Stimulated activated naive CD8-positive, alpha-beta T cell treated with anti-CD3 and anti-CD28 coated beads, Interleukin-15, amount 100 ng/mL, for 72 hours (primary cell): ENCODE data around the gene DQX1.
"Not testable (repeated sequence)": the region's sequence is repeated elsewhere in the genome, so short reads cannot be mapped to it uniquely, and the experiment has no call there.

Source experiments
- ATAC-seq: fragments of 150-1000 bp; cut with Tn5 transposase; 2 replicates; pipeline ENCODE4 v1.10.0; 2021; ENCODE audit warnings: mild to moderate bottlenecking, moderate library complexity
- DNase-seq, 2 donors: peaks; one replicate each; pipeline ENCODE4 v3.0.0; 2021 to 2022
- H3K27ac Mint-ChIP-seq, 2 donors: one replicate each; pipeline ENCODE4 v1.8.0; 2022; ENCODE audit warnings: mild to moderate bottlenecking in 2 of 2, mixed read lengths in 2 of 2, moderate library complexity in 2 of 2
- H3K27me3 Mint-ChIP-seq: one replicate; pipeline ENCODE4 v1.8.0; 2022; ENCODE audit warnings: mixed read lengths
- H3K4me1 Mint-ChIP-seq: one replicate; pipeline ENCODE4 v1.8.0; 2022; ENCODE audit warnings: mild to moderate bottlenecking, mixed read lengths
- H3K4me3 Mint-ChIP-seq, 2 donors: one replicate each; pipeline ENCODE4 v1.8.0; 2022; ENCODE audit warnings: mild to moderate bottlenecking in 2 of 2, mixed read lengths in 2 of 2, moderate library complexity in 1 of 2
- H3K9me3 Mint-ChIP-seq, 2 donors: one replicate each; pipeline ENCODE4 v1.8.0; 2022; ENCODE audit warnings: mixed read lengths in 2 of 2

The DQX1 gene

DNA sequence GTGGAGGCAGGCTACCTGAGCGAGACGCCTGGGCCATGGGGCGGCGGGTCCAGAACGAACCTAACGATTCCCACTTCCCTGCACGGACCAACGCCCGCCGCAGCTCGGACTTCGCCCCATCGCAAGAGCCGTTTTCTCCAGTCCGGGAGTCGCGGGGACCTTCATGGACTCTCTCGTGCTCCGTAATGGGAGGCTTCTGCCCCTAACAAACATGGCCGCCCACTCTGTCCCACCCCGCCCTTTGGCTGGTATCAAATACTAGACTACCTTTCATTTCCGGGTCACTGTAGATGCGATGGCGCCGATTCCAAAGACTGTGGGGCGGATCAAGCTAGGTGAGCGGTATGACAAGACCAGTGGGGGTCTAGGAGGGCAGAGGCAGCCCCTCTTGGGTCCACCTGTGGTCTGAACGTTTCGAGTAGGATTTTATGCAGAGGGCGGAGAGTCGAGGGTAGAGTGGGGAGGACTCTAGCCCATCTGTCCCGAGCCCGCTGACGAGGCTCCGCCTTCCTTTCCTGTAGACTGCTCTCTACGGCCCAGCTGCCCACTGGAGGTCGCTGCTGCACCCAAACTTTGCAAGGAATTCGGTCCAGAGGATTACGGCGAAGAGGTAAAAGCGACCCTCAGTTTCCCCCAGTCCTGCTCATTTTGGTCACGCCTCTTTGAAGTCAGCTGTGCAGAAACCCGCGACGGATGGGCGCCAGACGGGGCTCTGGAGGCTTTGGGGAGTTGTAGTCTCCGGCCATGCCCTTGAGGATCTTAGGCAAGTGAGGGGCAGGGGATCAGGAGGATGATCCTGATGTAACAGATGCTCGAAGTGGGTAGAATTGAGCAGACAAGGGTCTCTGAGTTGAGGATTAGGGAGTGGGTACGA, 43.0 kb downstream of the DQX1 start, which contains the start of the genes CCDC142 and TTC31:
Gene CCDC142 (minus strand): TSS at position 198 of the 874 bp plus-strand sequence. CDS start 161 bp downstream, at position 37.
Gene TTC31 (plus strand): TSS at position 281 of the 874 bp plus-strand sequence. CDS start 15 bp downstream, at position 296.
- H3K4me3 Mint-ChIP-seq: peak within 1 kb of the TSS; percentile 94 to 98
- ATAC-seq (peak; percentile 95), DNase-seq (peak; percentile 90 to 94)
- peak within 1 kb of the TSS; percentile 99 for H3K27ac Mint-ChIP-seq
- H3K4me1 Mint-ChIP-seq: peaks cover 48% of the 10 kb centered on the region
- H3K27me3 Mint-ChIP-seq: no peaks in the 10 kb centered on the region
- H3K9me3 Mint-ChIP-seq: no peaks in the 10 kb centered on the region

DNA sequence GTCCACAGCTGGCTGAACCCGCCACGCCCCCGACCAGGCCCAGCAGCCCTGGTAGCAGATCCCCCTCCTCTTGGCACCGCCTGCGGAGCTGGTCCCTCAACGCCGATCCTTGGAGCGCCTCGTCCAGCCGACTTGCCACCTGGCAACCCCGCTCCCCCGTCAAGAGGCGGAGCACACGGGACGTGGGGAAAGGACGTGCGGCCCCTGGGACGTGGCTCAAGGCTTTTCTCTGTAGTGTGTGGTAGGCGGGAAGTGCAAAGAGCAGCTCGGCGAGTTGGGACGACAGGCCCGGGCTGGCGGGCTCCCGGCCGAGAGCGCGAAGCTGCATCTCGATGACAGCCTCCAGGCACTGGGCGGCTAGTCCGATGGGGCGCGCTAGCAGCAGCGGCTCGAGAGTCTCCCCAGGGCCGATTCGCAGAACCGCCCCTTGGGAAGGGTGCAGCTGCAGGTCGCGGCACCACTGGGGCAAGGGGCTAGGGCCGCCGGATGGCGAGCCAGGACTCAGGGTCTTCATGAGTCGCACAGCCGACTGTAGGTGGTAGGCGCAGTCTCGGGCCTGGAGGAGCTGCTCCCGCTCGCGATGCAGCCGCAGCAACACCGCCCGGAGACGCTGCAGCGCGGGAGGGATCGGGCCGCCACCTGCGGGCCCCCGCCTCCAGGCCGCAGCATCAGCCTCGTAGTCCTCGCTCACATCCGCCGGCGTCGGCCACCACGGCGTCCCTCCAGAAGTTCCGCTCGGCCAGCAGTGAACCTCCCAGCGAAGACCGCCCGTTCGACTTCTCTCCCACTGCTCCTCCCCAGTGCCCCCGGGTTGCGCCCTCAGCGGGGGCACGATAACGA, 43.9 kb downstream of the DQX1 start:
- DNase-seq (peak; percentile 70), ATAC-seq (peak; percentile 67)
- peak overlapping the region; percentile 94 to 98 for H3K4me3 Mint-ChIP-seq
- H3K9me3 Mint-ChIP-seq: no peaks in the 10 kb centered on the region
- peaks cover 54% of the 10 kb centered on the region for H3K4me1 Mint-ChIP-seq
- no peaks in the 10 kb centered on the region for H3K27me3 Mint-ChIP-seq
- peak overlapping the region; percentile 99 for H3K27ac Mint-ChIP-seq

DNA sequence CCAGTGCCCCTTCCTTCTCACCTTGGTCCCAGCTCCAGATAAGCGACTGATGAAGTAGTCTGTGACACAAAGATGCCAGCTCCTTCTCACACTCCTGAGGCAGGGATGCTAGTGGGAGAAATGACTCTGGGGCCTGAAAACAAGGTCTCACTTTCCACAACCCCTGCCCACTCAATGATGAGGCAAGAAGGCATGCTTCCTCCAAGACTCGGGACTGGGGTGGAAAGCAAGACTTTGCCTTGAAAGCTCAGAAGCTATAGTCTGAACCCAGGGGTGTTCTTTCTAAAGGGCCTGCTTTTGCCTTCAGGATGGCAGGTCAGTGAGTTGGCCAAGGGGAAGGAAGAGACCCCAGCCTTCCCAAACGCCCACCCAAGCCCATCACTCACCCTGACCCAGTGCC, 44.6 kb downstream of the DQX1 start:
- ATAC-seq: no peak
- Mint-ChIP-seq H3K4me1 (peaks cover 49% of the 10 kb centered on the region), H3K27ac (no peak overlapping the region), H3K9me3 (no peaks in the 10 kb centered on the region), H3K4me3 (peak overlapping the region; percentile 94 to 98), H3K27me3 (no peaks in the 10 kb centered on the region)
- DNase-seq: no peak

DNA sequence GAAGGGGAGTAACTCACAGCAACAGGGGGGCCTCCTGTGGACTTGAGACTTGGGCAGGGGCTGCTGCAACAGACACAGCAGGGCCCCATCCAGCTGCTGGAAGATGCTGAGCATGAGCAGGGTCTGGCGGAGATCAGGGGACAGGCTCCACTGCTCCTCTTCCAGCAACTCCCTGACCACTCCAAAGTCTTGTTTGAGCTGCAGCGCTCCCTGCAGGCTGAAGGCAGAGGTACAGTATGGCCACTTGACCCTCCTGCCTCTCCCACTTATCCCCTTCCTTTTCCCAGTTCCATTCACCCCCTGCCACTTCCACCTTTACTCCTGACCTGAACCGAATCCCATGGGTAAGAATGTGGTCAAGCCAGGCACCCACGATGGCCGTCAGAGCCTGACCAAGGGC, 51.1 kb downstream of the DQX1 start:
- DNase-seq (no peak), ATAC-seq (no peak)
- Mint-ChIP-seq H3K27ac (no peak overlapping the region), H3K4me1 (peaks cover 46% of the 10 kb centered on the region), H3K4me3 (no peak overlapping the region), H3K9me3 (no peaks in the 10 kb centered on the region), H3K27me3 (no peaks in the 10 kb centered on the region)

DNA sequence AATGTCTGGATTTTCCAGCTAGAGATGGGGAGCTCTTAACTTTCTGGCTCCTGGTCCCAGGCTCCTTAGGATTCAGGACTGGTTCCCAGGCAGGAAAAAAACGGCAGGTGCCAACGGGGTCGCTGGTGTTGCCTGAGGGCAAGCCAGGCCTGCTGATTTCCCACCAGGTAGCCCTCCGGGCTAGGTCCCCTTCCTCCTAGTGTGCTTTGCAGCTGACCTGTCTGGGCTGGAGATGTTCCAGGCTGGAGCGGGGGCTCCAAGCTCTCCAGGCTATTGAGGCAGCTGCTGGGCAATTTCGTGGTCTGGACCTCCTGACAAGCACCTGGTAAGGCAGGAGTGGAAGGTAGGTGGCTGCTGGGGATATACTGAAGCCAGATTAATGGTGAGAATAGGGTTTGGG, 51.5 kb downstream of the DQX1 start:
- no peaks in the 10 kb centered on the region for H3K9me3 Mint-ChIP-seq
- DNase-seq (no peak), ATAC-seq (no peak)
- no peaks in the 10 kb centered on the region for H3K27me3 Mint-ChIP-seq
- H3K27ac Mint-ChIP-seq: no peak overlapping the region
- no peak overlapping the region for H3K4me3 Mint-ChIP-seq
- peaks cover 48% of the 10 kb centered on the region for H3K4me1 Mint-ChIP-seq

DNA sequence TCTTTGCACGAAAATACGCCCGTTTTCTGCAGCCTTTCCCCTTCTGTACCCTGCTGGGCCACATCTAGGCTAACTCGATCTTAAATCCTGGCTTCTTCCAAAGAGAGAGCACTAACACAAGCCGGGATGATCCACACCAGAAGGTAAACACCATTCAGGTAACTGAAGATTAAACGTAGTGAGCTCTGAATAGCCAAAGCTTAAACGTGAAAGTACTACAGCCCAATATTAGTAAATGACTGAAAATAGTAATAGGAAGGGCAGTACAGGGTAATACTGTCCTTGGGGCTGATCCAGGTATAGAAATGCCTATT, 53.1 kb downstream of the DQX1 start:
- Mint-ChIP-seq H3K9me3 (no peaks in the 10 kb centered on the region), H3K27ac (peak overlapping the region; percentile 94 to 98), H3K27me3 (no peaks in the 10 kb centered on the region), H3K4me1 (peaks cover 43% of the 10 kb centered on the region), H3K4me3 (peak overlapping the region; percentile 97 to 100)
- no peak for DNase-seq
- no peak for ATAC-seq

DNA sequence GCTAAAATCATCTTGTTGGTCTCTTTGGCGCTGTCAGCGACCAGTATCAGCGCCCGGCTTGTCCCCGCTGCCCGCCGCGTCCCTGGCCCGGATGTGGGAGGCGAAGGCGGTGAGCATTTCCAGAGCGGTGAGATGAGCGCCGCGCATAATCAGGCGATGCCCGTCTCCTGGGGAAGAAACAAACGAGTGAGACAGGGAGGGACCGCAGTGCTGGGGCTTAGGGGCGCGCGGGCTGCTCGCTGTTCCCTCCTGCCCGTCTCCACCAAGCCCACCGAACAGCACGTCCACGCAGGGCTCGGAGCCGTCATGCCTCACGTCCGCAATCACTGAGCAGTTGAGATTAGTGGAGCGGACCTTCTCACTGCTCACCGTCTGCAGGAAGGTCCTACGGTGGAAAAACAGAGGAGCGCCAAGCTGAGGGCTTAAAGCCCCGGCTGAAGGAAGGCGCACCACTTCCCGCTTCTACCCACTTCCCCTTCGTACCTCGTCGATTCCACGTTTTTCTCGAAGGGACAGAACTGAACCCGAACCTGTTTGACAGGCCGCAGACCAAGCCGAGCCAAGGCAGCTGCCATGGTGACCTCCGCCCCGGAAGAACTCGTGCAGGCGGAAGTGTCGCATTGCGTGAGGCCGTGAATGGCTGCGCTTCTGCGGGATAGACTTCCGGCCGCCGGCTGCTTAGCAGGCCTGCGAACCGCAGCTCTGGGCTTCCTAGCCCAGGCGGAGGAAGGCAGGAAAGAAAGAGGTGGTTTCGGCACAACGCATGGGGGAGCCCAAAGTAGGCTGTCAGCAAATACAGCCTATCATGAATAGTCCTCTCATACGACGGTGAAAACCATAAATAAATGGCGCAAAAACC, 53.7 kb downstream of the DQX1 start, which contains the start of gene MRPL53:
Gene MRPL53 (minus strand): TSS at position 595 of the 859 bp plus-strand sequence. CDS start 20 bp downstream, at position 575.
- H3K27ac Mint-ChIP-seq: peak within 1 kb of the TSS; percentile 94 to 98
- peaks cover 38% of the 10 kb centered on the region for H3K4me1 Mint-ChIP-seq
- H3K9me3 Mint-ChIP-seq: no peaks in the 10 kb centered on the region

DNA sequence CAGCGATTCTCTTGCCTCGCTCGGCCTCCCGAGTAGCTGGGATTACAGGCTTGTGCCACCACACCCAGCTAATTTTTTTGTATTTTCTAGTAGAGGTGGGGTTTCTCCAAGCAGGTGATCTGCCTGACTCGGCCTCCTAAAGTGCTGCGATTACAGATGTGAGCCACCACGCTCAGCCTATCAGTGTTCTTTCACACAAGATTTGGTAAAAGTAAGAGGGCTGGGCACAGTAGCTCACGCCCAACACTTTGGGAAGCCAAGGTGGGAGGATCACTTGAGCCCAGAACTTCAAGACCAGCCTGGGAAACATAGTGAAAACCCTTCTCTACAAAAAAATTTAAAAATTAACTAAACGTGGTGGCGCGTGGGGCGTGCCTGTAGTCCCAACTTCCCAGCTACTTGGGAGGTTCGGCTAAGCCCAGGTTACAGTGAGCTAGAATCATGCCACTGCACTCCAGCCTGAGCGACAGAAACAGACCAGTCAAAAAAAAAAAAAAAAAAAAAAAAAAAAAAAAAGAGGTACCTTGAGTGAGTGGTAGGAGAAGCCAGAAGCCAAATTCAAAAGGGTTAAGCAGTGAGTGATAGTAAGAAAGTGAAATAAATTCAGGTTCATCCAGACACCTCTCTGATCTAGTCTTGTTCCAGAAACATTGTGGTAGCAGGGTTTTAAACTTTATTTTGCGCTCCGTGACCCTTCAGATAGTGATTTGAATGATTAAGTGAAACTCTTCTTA, 54.5 kb downstream of the DQX1 start:
- ATAC-seq (no peak), DNase-seq (no peak)
- no peaks in the 10 kb centered on the region for H3K9me3 Mint-ChIP-seq
- H3K4me1 Mint-ChIP-seq: peaks cover 37% of the 10 kb centered on the region
- H3K27me3 Mint-ChIP-seq: no peaks in the 10 kb centered on the region
- peak overlapping the region; percentile 94 to 98 for H3K27ac Mint-ChIP-seq
- H3K4me3 Mint-ChIP-seq: peak overlapping the region; percentile 97 to 100

More for the DNA sequence above, 53.7 kb downstream of the DQX1 start, which contains the start of gene MRPL53:
- peak; percentile 95 for ATAC-seq
- peak; percentile 92 to 96 for DNase-seq
- Mint-ChIP-seq H3K27me3 (no peaks in the 10 kb centered on the region), H3K4me3 (peak within 1 kb of the TSS; percentile 97 to 100)

DNA sequence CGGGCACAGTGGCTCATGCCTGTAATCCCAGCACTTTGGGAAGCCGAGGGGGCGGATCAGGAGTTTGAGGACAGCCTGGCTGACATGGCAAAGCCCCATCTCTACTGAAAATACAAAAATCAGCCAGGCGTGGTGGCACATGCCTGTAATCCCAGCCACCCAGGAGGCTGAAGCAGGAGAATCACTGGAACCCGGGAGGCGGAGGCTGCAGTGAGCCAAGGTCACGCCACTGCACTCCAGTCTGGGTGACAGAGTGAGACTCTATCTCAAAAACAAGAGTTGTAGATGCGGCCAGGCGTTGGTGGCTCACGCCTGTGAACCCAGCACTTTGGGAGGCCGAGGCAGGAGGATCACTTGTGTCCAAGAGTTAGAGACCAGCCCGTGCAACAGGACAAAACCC, 55.3 kb downstream of the DQX1 start:
- not testable (repeated sequence) for ATAC-seq, H3K9me3 Mint-ChIP-seq, H3K27me3 Mint-ChIP-seq, DNase-seq
- Mint-ChIP-seq H3K4me1 (peaks cover 42% of the 10 kb centered on the region), H3K4me3 (peak overlapping the region; percentile 7 to 80), H3K27ac (peak overlapping the region in 1 of 2 donors; percentile 28)
